H1 (cell line): ENCODE measurements around the gene KCNK13. TPM values are rescaled to one million over a fixed set of nuclear protein-coding genes. Genes with fewer than 3 reads are reported as not detected.

Experiments
- CTCF ChIA-PET: fragments of 300-600 bp; sonication (Branson Sonifier 250); formaldehyde crosslinking; loops from one replicate; lab custom pipeline; 2021; ENCODE audit not compliant: partially characterized antibody; lab: Charles Lee
- POLR2A ChIA-PET: fragments of 300-600 bp; sonication (Branson Sonifier 250); formaldehyde crosslinking; loops from one replicate; lab custom pipeline; 2021; ENCODE audit warnings: inconsistent platforms; ENCODE audit not compliant: partially characterized antibody; lab: Charles Lee
- DNase-seq, 2 experiments: peaks; one replicate each; pipeline versions ENCODE4 v3.0.0 to v3.0.0-alpha.2; 2010 to 2022; ENCODE audit warnings: low spot score in 2 of 2, low read depth in 1 of 2, mixed read lengths in 1 of 2
- FAIRE-seq: peaks from 2 replicates; lab custom pipeline; 2011; peaks lifted over from hg19 to GRCh38; lab: Jason Lieb, UNC
- H2AFZ ChIP-seq: 2 replicates; pipeline ENCODE4 v1.8.1; 2012; ENCODE audit warnings: low read length, inconsistent platforms
- H2AK5ac ChIP-seq: 2 replicates; pipeline ENCODE4 v1.6.1; 2013; ENCODE audit warnings: low read depth, low read length
- H2BK120ac ChIP-seq: replicated peaks from 2 replicates; pipeline ENCODE3; 2013; ENCODE audit warnings: low read depth, low read length, inconsistent platforms
- H2BK12ac ChIP-seq: 2 replicates; pipeline ENCODE4 v1.6.1; 2013; ENCODE audit warnings: low read depth, low read length
- H2BK15ac ChIP-seq: 2 replicates; pipeline ENCODE4 v1.6.1; 2013; ENCODE audit warnings: low read length
- H2BK20ac ChIP-seq: 2 replicates; pipeline ENCODE4 v1.6.1; 2013; ENCODE audit warnings: low read length
- H2BK5ac ChIP-seq: 2 replicates; pipeline ENCODE4 v1.6.1; 2013; ENCODE audit warnings: low read depth, low read length
- H3K14ac ChIP-seq: 2 replicates; pipeline ENCODE4 v1.6.1; 2013; ENCODE audit warnings: inconsistent platforms; ENCODE audit not compliant: insufficient read length
- H3K18ac ChIP-seq: 2 replicates; pipeline ENCODE4 v1.6.1; 2013; ENCODE audit warnings: low read length; ENCODE audit errors: extremely low read depth
- H3K23ac ChIP-seq: 2 replicates; pipeline ENCODE4 v1.6.1; 2013; ENCODE audit warnings: inconsistent platforms; ENCODE audit not compliant: insufficient read length
- H3K23me2 ChIP-seq: 2 replicates; pipeline ENCODE4 v1.6.1; 2013; ENCODE audit warnings: low read depth, low read length
- H3K27ac ChIP-seq: 2 replicates; pipeline ENCODE4 v1.6.1; 2011; ENCODE audit warnings: low read depth, low read length, inconsistent platforms
- H3K27me3 ChIP-seq, 4 experiments: replicated peaks in 1 of 4; 1 replicate in 1 of 4; 2 replicates in 3 of 4; pipeline versions ENCODE4 v1.6.1 to v1.8.1; 2011 to 2013; ENCODE audit warnings: low read length in 3 of 4, mild to moderate bottlenecking in 3 of 4, inconsistent platforms in 2 of 4, mixed read lengths in 2 of 4, moderate library complexity in 1 of 4; ENCODE audit not compliant: control insufficient read depth in 3 of 4, insufficient read depth in 3 of 4; ENCODE audit errors: extremely low read depth in 1 of 4
- H3K36me3 ChIP-seq, 4 experiments: 2 replicates each; pipeline versions ENCODE4 v1.6.1 to v1.8.1; 2011 to 2013; ENCODE audit warnings: mild to moderate bottlenecking in 4 of 4, low read length in 3 of 4, moderate library complexity in 2 of 4, control low read depth in 1 of 4, inconsistent platforms in 1 of 4; ENCODE audit not compliant: insufficient read depth in 4 of 4, control insufficient read depth in 2 of 4
- H3K4ac ChIP-seq: replicated peaks from 2 replicates; pipeline ENCODE3; 2013; ENCODE audit warnings: low read length, low read depth, mixed read lengths, inconsistent platforms; ENCODE audit not compliant: insufficient read length
- H3K4me1 ChIP-seq, 4 experiments: replicated peaks in 1 of 4; 1 replicate in 1 of 4; 2 replicates in 3 of 4; pipeline versions ENCODE4 v1.6.1 to v1.8.1; 2011 to 2013; ENCODE audit warnings: low read length in 3 of 4, inconsistent platforms in 2 of 4, mixed read lengths in 1 of 4; ENCODE audit not compliant: insufficient read depth in 4 of 4, control insufficient read depth in 3 of 4
- H3K4me2 ChIP-seq, 2 experiments: 2 replicates each; pipeline versions ENCODE4 v1.6.1 to v1.8.1; 2011 to 2013; ENCODE audit warnings: low read depth in 2 of 2, low read length in 2 of 2, control low read depth in 1 of 2, inconsistent platforms in 1 of 2, mild to moderate bottlenecking in 1 of 2; ENCODE audit not compliant: insufficient read depth in 1 of 2
- H3K4me3 ChIP-seq, 4 experiments: fragments of 200-600, 300-600 bp in 1 of 4; sonication (generic), shearing (Covaris generic), sonication (Bioruptor Twin) in 1 of 4; 2 replicates each; pipeline versions ENCODE4 v1.5.1 to v1.8.1; 2011 to 2016; ENCODE audit warnings: low read length in 4 of 4, low read depth in 3 of 4, control low read depth in 2 of 4, inconsistent platforms in 2 of 4, mild to moderate bottlenecking in 2 of 4, mixed read lengths in 1 of 4, moderate library complexity in 1 of 4; ENCODE audit not compliant: insufficient read depth in 2 of 4; ENCODE audit errors: extremely low read depth in 1 of 4
- H3K56ac ChIP-seq: replicated peaks from 2 replicates; pipeline ENCODE3; 2013; ENCODE audit warnings: low read depth, mild to moderate bottlenecking, mixed read lengths, low read length, inconsistent platforms; ENCODE audit not compliant: insufficient read length
- H3K79me1 ChIP-seq: 2 replicates; pipeline ENCODE4 v1.6.1; 2013; ENCODE audit warnings: low read depth, low read length, control low read depth
- H3K79me2 ChIP-seq, 2 experiments: 2 replicates each; pipeline versions ENCODE4 v1.6.1 to v1.8.1; 2012 to 2013; ENCODE audit warnings: low read length in 2 of 2, mild to moderate bottlenecking in 2 of 2, inconsistent platforms in 1 of 2; ENCODE audit not compliant: insufficient read depth in 2 of 2, control insufficient read depth in 1 of 2
- H3K9ac ChIP-seq, 4 experiments: replicated peaks in 1 of 4; 1 replicate in 1 of 4; 2 replicates in 3 of 4; pipeline versions ENCODE4 v1.6.1 to v1.8.1; 2011 to 2013; ENCODE audit warnings: low read depth in 3 of 4, low read length in 3 of 4, control low read depth in 2 of 4, mild to moderate bottlenecking in 2 of 4, moderate library complexity in 2 of 4, inconsistent platforms in 1 of 4; ENCODE audit errors: extremely low read depth in 1 of 4
- H3K9me3 ChIP-seq, 2 experiments: 2 replicates each; pipeline versions ENCODE4 v1.6.1 to v1.8.1; 2012 to 2013; ENCODE audit warnings: mild to moderate bottlenecking in 2 of 2, moderate library complexity in 2 of 2, control low read depth in 1 of 2, inconsistent platforms in 1 of 2, low read depth in 1 of 2, low read length in 1 of 2, mixed read lengths in 1 of 2; ENCODE audit not compliant: insufficient read depth in 2 of 2
- H4K20me1 ChIP-seq, 2 experiments: replicated peaks in 1 of 2; 2 replicates each; pipeline versions ENCODE3 to v1.8.1; 2011 to 2013; ENCODE audit warnings: inconsistent platforms in 2 of 2, low read length in 2 of 2, mild to moderate bottlenecking in 1 of 2; ENCODE audit not compliant: insufficient read depth in 2 of 2, control insufficient read depth in 1 of 2
- H4K5ac ChIP-seq: 2 replicates; pipeline ENCODE4 v1.6.1; 2013; ENCODE audit warnings: low read length, low read depth, mixed read lengths, inconsistent platforms; ENCODE audit not compliant: insufficient read length
- H4K8ac ChIP-seq: 2 replicates; pipeline ENCODE4 v1.8.0; 2013; ENCODE audit warnings: mild to moderate bottlenecking, moderate library complexity, low read length, inconsistent platforms; ENCODE audit not compliant: insufficient read depth; ENCODE audit errors: extremely low read depth
- H4K91ac ChIP-seq: replicated peaks from 2 replicates; pipeline ENCODE3; 2013; ENCODE audit warnings: low read length, mixed read lengths, inconsistent platforms; ENCODE audit not compliant: insufficient read length
- CTCF ChIP-seq, 3 experiments: IDR thresholded peaks; 1 replicate in 2 of 3; 2 replicates in 1 of 3; pipeline versions ENCODE4 v1.5.1 to v1.6.1; 2011; ENCODE audit warnings: low read length in 3 of 3, mild to moderate bottlenecking in 3 of 3, inconsistent platforms in 2 of 3, low read depth in 1 of 3, moderate library complexity in 1 of 3; ENCODE audit not compliant: insufficient read depth in 1 of 3; ENCODE audit errors: control extremely low read depth in 1 of 3
- RAD21 ChIP-seq, 2 experiments: IDR thresholded peaks in 1 of 2; conservative IDR thresholded peaks in 1 of 2; 2 replicates each; pipeline ENCODE4 v1.6.1; 2011; ENCODE audit warnings: low read depth in 2 of 2, low read length in 2 of 2, improper control_type of control experiment in 1 of 2, inconsistent platforms in 1 of 2, mild to moderate bottlenecking in 1 of 2, moderate library complexity in 1 of 2
- RNF2 ChIP-seq: fragments of 200-900, 300-1000 bp; sonication (generic); IDR thresholded peaks from 2 replicates; pipeline ENCODE4 v1.7.1; 2016; ENCODE audit warnings: borderline replicate concordance, low read depth, mild to moderate bottlenecking, antibody characterized with exemption, low read length; ENCODE audit not compliant: poor library complexity, severe bottlenecking; ENCODE audit errors: missing control alignments
- WGBS, 2 experiments: shearing (Covaris generic) in 1 of 2; methylation state at CpG; one replicate each; pipeline versions ENCODE4 v1.1.6 to v1.1.7; 2013 to 2015; ENCODE audit warnings: low lambda C conversion rate in 2 of 2, mixed read lengths in 2 of 2, inconsistent platforms in 1 of 2, low coverage in 1 of 2, missing lambda C conversion rate in 1 of 2; ENCODE audit not compliant: insufficient replicate concordance in 2 of 2, insufficient coverage in 1 of 2, insufficient read length in 1 of 2; ENCODE audit errors: extremely low coverage in 1 of 2, missing lambda C conversion rate in 1 of 2; 5-methylcytosine and 5-hydroxymethylcytosine counted together
- polyA plus RNA-seq, 7 experiments: library from polyadenylated mRNA; depleted of rRNA in 3 of 7; stranded (reverse) in 5 of 7; unstranded in 2 of 7; fragments of >200 nt in 5 of 7; fragments of 200-250 nt in 2 of 7; gene quantifications; 1 replicate in 5 of 7; 2 replicates in 1 of 7; 4 replicates in 1 of 7; pipeline versions ENCODE4 v1.2.1 to v1.2.3, GENCODE V29; 2011 to 2013; ENCODE audit warnings: missing spikeins in 2 of 7, mixed read lengths in 2 of 7
- total RNA-seq: library from RNA; stranded (reverse); fragmentation: NEBNext Ultra II Directional; extraction: Animal tissue kit (Norgen Biotek cat#: 25700); gene quantifications from 2 replicates; pipeline ENCODE4 v1.2.1, GENCODE V29; 2021

Gene KCNK13
- total and polyA plus RNA-seq, 2 of the 8 experiments (the other 6 are each of a cell fraction or from before 2014, with no cell fraction given) = 0.39 to 0.48 TPM

- no peaks in the 10 kb centered on the region for H3K36me3 ChIP-seq
- H2BK5ac ChIP-seq = no peak overlapping the region
- H3K4me3 ChIP-seq = no peak overlapping the region
- H2BK120ac ChIP-seq = no peak overlapping the region
- H4K8ac ChIP-seq = no peak overlapping the region
- no peaks in the 10 kb centered on the region for H3K79me2 ChIP-seq
- no peak overlapping the region for H3K4ac ChIP-seq
- no peaks in the 10 kb centered on the region for H3K9me3 ChIP-seq
- no peaks in the 10 kb centered on the region for H3K27me3 ChIP-seq
- H4K5ac ChIP-seq = no peak overlapping the region
- H2BK15ac ChIP-seq = no peak overlapping the region
- H2BK12ac ChIP-seq = no peak overlapping the region
- no peak overlapping the region for H3K23ac ChIP-seq
- H3K4me1 ChIP-seq = no peaks in the 10 kb centered on the region
- no peak overlapping the region for H3K56ac ChIP-seq
- no peak overlapping the region for H3K4me2 ChIP-seq
- CTCF ChIA-PET = interaction anchor here (0.7 to 3.3 kb wide), 30 partner anchors 8 to 284 kb away, joined by 3 to 20 read pairs (median 4); partner anchors contain the start of gene KCNK13
- no peak overlapping the region for H2AFZ ChIP-seq
- no peaks in the 10 kb centered on the region for H3K79me1 ChIP-seq
- TF ChIP-seq RNF2 (no peak), CTCF (IDR thresholded peaks at IDR 0.05; ENCODE audit: control extremely low read depth in 1 of 3, insufficient read depth in 1 of 3, low read depth in 1 of 3, low read length in 3 of 3) (peak; percentile 58 to 77 (median 61)), RAD21 (IDR thresholded peaks at IDR 0.05 in 1 of 2, conservative IDR thresholded peaks at IDR 0.05 in 1 of 2; ENCODE audit: low read depth in 2 of 2, low read length in 2 of 2) (peak; percentile 60 to 73)
- TF ChIP-seq, all 59 proteins: peak for 2
- Histone ChIP-seq H3K23me2 (no peaks in the 10 kb centered on the region), H2BK20ac (no peak overlapping the region), H3K9ac (no peak overlapping the region), H4K20me1 (no peaks in the 10 kb centered on the region), H3K18ac (no peak overlapping the region), H3K14ac (no peak overlapping the region), H2AK5ac (no peak overlapping the region), H3K27ac (no peak overlapping the region), H4K91ac (no peak overlapping the region)
- DNase-seq (peak; percentile 13 to 51), FAIRE-seq (peak; percentile 93)
- POLR2A ChIA-PET = no interaction called here
- WGBS, 2 experiments = 72% methylated on average over 10 of the region's 10 CpGs; no CpG with 5 or more reads in 1 of the 2 experiments
Measured at GRCh38 chr14:90109858-90110257, 48.1 kb downstream of the KCNK13 start.
